NOMO-1 treated with dmso at 0.1 percent for 144 hours (cell line): Measurements from ENCODE around the gene CFAP73.
"Not testable (repeated sequence)": the region's sequence is repeated elsewhere in the genome, so short reads cannot be mapped to it uniquely, and the experiment has no call there.

Experiments used
- DNase-seq: peaks from one replicate; lab custom pipeline; 2025; ENCODE audit not compliant: unreplicated experiment; lab: John Stamatoyannopoulos, UW

The CFAP73 gene

GRCh38 chr12:113141716-113142115 lies 7.8 kb upstream of the CFAP73 start:
- not testable (repeated sequence) for DNase-seq

- DNase-seq: peak; percentile 67
Observed at GRCh38 chr12:113142173-113142885, 7.2 kb upstream of the CFAP73 start.

GRCh38 chr12:113142886-113143332 lies 6.6 kb upstream of the CFAP73 start:
- DNase-seq: peak; percentile 43

- no peak for DNase-seq
Observed at GRCh38 chr12:113143959-113144358, 5.6 kb upstream of the CFAP73 start.

DNA sequence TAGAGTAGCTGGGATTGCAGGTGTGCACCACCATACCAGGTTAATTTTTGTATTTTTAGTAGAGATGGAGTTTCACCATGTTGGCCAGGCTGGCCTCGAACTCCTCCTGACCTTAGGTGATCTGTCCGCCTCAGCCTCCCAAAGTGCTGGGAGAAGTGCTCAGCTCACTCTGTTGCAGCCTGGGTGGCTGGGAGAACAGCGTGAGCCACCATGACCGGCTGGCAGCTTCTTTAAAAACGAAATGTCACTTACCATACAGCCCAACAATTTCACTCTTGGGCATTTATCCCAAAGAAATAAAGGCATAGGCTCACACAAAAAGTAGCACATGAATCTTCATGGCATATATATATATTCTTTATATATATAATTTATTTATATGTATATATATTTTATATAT lies 4.7 kb upstream of the CFAP73 start:
- no peak for DNase-seq

DNA sequence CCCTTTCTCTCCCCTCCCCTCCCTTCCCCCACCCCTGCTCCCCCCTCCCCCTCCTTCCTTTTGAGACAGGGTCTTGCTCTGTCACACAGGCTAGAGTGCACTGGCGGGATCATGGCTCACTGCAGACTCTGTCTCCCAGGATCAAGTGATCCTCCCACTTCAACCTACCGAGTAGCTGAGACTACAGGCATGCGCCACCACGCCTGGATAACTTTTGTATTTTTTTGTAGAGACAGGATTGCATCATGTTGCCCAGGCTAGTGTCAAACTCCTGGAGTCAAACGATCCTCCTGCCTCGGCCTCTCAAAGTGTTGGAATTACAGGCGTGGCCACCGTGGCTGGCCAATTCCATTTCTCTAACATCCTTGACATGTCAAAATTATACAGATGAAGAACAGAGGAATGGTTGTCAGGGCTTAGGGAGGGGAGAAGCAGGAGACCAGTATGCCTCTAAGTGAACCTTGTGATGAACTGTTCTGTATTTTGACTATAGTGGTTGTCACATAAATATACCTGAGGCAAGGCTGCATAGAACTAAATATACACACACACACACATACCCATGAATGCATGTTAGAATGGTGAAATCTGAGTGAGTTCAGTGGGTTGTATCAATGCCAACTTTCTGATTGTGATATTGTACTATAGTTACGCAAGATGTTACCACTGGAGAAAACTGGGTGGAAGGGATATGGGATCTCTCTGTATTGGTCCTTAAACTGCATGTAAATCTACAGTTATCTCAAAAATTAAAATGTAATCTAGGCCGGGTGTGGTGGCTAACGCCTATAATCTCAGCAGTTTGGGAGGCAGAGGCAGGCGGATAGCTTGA lies 3.6 kb upstream of the CFAP73 start:
- no peak for DNase-seq

DNA sequence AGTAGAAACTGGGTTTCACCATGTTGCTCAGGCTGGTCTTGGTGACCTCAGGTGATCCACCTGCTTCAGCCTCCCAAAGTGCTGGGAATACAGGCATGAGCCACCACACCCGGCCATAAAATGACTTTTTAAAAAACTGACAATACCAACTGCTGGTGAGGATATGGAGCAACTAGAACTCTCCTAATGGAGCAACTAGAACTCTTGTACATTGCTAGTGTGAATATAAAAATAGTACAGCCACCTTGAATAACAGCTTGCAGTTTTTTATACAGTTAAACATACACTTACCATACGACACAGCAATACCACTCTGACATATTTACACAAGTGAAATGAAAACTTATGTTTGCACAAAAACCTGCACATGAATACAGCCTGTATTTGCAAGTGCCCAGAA lies 2.5 kb upstream of the CFAP73 start:
- no peak for DNase-seq

GRCh38 chr12:113151655-113152054 lies 2.1 kb downstream of the CFAP73 start:
- no peak for DNase-seq

- no peak for DNase-seq
Observed at GRCh38 chr12:113152196-113152834, 2.8 kb downstream of the CFAP73 start.

DNA sequence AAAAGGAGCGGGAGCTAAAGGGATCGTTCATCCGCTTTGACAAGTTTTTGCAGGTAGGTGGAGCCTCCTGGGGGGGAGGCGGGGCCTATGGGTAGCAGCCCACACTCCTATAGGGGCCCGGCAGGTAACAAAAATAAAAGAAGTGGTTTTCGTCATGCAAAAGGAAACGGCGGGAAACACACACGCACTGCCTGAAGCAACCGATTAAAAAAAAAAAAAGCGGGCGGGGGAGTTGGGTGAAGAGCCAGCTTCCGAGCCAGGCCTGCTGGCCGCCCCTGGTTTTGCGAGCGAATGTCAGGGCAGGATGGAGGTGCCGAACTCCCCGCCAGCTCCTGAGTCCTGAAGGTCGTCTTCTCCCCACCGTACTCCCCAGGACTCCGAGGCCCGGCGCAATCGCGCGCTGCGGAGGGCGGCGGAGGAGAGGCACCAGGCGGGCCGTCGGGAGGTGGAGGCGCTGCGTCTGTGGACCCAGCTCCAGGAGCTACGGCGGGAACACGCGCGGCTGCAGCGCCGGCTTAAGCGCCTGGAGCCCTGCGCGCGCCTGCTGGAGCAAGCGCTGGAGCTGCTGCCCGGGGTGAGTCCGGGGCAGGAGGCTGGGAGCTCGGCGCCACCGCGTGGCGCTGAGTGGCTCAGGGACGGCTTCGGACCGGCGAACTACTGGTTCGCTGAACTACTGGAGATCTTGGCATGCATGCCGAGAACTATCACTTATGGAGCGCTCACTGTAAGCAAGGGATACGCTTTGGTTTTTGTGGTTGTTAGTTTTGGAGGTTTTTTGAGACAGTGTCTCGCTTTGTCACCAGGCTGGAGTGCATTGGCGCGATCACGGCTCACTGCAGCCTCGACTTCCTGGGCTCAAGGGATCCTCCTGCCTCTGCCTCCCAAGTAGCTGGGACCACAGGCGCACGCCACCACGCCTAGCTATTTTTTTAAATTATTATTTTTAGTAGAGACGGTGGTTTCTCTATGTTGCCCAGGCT lies 3.6 kb downstream of the CFAP73 start:
- DNase-seq: peak; percentile 66

GRCh38 chr12:113154351-113154973 lies 4.9 kb downstream of the CFAP73 start:
- no peak for DNase-seq

DNA sequence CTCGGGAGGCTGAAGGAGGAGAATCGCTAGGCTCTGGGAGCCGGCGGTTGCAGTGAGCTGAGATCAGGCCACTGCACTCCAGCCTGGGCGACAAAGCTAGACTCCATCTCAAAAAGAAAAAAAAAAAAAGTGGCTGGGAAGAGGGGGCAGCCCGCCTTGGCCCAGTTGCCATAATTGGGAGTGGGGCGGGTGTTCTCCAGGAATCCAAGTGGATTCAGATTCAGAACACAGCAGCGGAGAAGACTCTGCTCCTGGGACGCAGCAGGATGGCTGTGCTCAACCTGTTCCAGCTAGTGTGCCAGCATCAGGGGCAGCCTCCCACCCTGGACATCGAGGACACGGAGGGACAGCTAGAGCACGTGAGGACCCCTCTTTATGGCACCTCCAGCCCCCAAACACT lies 5.5 kb downstream of the CFAP73 start:
- no peak for DNase-seq

GRCh38 chr12:113155646-113156045 lies 6.1 kb downstream of the CFAP73 start:
- no peak for DNase-seq

DNA sequence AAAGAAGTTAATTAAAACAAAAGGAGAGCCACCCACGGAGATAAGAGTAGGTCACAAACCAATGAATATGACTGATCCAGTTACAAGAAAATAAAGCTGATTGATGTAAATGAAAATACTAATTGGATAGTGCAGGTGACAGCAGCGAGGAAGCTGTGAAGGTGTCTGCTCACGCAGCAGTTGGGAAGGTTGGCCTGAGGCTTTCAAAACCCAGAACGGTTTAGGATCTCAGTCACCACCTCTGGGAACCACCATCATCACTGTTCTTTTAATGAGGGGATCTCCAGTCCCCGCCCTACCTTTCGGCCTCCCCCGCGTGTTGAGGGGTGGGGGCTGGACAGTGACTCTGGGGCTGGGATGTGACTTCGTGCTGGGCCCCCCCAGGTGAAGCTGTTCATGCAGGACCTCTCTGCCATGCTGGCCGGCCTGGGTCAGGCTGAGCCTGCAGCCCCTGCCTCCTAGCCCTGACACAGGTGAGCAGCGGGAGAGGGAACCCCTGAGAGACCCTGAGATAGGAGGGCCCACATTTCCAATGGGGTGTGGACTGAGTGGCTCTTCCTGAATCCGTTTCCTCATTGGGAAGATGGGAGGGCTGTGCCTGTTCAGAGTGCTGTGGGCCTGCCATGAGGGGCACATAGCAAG lies 7.8 kb downstream of the CFAP73 start:
- no peak for DNase-seq

- DNase-seq: no peak
Observed at GRCh38 chr12:113158439-113159203, 9.1 kb downstream of the CFAP73 start.

DNA sequence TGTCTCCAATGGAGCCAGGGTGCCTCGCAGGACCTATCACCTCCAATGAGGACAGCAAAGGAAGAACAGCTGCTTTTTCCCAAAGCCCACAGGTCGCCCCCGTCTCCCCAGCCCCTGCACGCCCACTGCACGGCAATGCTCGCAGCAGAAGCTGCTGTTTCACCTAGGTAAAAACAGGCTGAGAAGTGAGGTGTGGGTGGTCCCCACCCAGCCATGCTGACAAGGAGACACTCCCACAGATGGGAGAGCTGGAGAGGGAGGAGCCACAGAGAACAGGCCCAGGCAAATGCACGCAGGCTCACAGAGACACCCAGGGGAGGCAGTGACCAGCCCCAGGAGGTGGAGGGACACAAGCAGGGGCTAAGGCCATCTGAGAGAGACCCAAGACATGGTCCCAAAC lies 10.4 kb downstream of the CFAP73 start:
- DNase-seq: no peak

- no peak for DNase-seq
Observed at GRCh38 chr12:113161415-113162016, 12.0 kb downstream of the CFAP73 start.
